Right renal cortex interstitium (tissue), 3 donors: ENCODE measurements around the gene IGFBP3. TPM values are rescaled to one million over a fixed set of nuclear protein-coding genes. Genes with fewer than 3 reads are reported as not detected.
A peak's percentile ranks its signal among the peaks of the same experiment; 100 is the strongest.
"Not testable (repeated sequence)": the region's sequence is repeated elsewhere in the genome, so short reads cannot be mapped to it uniquely, and the experiment has no call there.

Experiments
- DNase-seq, 3 donors: peaks; one replicate each; pipeline ENCODE4 v3.0.0-alpha.2; 2013; ENCODE audit warnings: low read depth in 3 of 3, low spot score in 2 of 3
- polyA plus RNA-seq, 3 donors: library from polyadenylated mRNA; unstranded; fragments of 120-200 nt; gene quantifications; one replicate each; pipeline ENCODE4 v1.2.1, GENCODE V29; 2013; ENCODE audit not compliant: insufficient read length in 3 of 3

The IGFBP3 gene
- polyA plus RNA-seq: 100 to 1,000 TPM in 1 of 3 donors, 10 to 100 TPM in 2; 74.9 to 102 (median 87.9) TPM

DNA sequence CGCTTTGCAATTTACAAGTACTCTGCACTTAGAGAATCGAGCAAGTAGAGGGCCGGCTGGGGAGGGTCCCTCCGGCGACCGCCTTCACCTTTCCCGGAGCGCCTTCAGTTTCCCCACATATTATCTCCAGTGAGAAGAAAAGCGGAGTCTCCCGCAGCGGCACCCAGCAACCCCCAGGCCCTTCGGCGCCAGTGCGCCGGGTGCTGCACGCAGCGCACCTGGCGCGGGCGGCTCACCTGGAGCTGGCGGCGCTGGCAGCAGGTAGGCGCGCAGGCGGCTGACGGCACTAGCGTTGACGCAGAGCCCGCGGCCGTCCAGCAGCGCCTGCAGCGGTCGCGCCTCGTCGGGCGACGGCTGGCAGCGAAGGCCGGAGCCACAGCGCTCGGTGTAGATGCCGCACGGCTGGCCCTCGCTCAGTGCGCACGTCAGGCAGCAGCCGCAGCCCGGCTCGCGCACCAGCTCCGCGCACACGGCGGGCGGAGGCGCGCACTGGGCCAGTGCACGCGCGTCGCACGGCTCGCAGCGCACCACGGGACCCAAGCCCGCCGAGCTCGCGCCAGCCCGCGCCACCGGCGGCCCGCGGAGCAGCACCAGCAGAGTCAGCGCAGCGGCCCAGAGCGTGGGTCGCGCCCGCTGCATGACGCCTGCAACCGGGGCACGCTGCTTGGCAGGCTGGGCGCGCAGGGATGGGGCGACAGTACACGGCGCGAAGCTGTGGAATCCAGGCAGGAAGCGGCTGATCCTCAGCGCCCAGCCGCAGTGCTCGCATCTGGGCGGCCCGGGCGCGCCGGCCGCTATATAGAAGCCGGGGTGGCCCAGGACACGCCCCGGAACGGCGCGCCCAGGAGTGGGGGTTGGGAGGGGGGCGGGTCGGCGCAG, at the start of gene IGFBP3:
TSS of gene IGFBP3 (minus strand) at position 771 of the 879 bp plus-strand sequence. CDS start at position 639, 132 bp downstream.
- peak in 2 of 3 donors; percentile 31 to 50 for DNase-seq

DNA sequence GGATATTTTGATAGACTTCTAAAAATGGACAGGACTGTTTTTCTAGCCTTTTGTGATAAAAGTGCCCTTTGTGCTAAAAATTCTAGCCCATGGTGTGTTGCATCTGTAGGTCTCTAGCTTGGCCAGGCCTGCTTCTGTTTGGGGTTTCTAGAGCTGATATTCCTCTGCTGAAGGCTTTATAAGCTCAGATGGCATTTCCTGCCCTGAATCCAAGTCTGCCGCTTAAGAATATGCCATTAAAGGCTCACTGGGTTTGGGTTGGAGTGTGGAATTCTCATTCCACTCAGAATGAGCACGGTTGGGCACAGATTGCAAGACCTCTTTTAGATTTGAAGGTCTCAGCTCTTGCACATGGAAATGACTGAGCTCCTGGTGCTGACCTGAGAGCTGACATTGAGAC, 49.4 kb upstream of the IGFBP3 start:
- DNase-seq: no peak

GRCh38 chr7:45969940-45970339, 48.9 kb upstream of the IGFBP3 start:
- DNase-seq: no peak

GRCh38 chr7:45968856-45969541, 47.9 kb upstream of the IGFBP3 start:
- no peak for DNase-seq

DNA sequence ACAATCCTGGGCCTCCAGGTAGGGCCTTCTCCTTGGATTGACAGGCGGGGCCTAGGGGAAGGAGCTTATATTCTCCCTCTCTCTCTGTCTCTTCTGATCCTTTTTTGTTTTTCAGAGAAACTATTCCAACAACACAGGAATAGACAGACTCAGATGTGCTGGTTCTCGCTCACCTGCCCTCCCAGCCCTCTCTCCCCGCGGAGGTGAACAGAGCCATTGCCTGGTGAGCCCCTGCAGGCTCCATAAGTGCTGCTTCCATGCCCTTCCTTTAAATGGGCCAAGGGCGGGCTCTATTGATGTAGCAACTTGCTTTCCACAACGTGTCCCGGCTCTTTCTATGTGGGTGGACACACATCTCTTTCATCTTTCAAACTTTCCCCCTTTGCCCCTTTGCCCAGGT, 47.2 kb upstream of the IGFBP3 start:
- DNase-seq: no peak

- DNase-seq: no peak
Measured at GRCh38 chr7:45967591-45968157, 46.6 kb upstream of the IGFBP3 start.

DNA sequence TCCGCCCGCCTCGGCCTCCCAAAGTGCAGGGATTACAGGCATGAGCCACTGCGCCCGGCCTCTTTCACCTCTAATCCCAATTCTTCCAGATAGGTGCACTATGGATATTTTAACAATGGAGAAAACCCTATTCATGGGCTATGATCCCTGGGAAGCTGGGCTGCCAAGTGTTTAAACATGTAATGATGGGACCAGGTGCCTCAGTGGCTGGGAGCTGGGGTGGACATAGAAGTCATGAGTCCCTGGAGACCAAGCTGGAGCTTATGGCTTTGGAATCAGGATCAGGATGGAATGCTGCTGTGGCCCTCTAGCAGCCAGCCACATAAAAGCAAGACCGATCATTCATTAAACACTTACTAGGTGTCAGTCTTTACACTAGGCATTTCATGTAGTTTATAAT, 41.8 kb upstream of the IGFBP3 start:
- DNase-seq: no peak

DNA sequence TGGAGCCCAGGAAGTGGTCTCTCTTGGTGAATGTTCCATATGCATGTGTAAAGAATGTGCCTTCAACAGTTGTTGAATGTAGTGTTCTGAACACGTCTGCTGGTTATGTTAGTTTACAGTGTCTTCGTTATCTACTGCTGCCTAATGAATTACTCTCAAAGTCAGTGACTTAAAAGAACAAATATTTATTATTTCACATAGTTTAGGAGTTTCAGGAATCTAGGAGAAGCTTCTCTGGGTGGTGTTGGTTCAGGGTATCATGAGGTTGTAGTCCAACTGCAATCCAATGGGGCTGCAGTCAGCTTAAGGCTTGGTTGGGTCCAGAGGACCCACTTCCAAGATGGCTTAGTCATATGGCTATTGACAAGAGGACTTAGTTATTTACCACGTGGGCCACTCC, 36.6 kb upstream of the IGFBP3 start:
- no peak for DNase-seq

- DNase-seq: no peak
Measured at GRCh38 chr7:45955286-45955685, 34.2 kb upstream of the IGFBP3 start.

DNA sequence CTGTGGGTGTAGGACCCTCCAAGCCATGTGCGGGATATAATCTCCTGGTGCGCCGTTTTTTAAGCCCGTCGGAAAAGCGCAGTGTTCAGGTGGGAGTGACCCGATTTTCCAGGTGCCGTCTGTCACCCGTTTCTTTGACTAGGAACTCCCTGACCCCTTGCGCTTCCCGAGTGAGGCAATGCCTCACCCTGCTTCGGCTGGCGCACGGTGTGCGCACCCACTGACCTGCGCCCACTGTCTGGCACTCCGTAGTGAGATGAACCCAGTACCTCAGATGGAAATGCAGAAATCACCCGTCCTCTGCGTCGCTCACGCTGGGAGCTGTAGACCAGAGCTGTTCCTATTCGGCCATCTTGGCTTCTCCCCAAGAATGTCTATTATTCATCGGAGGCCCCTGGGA, 32.0 kb upstream of the IGFBP3 start:
- not testable (repeated sequence) for DNase-seq

- DNase-seq: no peak
Measured at GRCh38 chr7:45944058-45944457, 23.0 kb upstream of the IGFBP3 start.

- no peak for DNase-seq
Measured at GRCh38 chr7:45940939-45941338, 19.9 kb upstream of the IGFBP3 start.

DNA sequence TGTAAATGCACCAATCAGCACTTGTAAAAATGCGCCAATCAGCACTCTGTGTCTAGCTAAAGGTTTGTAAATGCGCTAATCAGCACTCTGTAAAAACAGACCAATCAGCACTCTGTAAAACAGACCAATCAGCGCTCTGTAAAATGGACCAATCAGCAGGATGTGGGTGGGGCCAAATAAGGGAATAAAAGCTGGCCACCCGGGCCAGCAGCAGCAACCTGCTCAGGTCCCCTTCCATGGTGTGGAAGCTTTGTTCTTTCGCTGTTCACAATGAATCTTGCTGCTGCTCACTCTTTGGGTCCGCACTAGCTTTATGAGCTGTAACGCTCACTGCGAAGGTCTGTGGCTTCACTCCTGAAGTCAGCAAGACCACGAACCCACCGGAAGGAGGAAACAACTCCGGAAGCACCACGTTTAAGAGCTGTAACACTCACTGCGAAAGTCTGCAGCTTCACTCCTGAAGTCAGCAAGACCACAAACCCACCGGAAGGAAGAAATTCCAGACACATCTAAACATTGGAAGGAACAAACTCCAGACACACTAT, 19.2 kb upstream of the IGFBP3 start:
- not testable (repeated sequence) for DNase-seq

- DNase-seq: no peak
Measured at GRCh38 chr7:45939574-45939973, 18.5 kb upstream of the IGFBP3 start.

GRCh38 chr7:45938626-45939302, 17.7 kb upstream of the IGFBP3 start:
- DNase-seq: no peak

DNA sequence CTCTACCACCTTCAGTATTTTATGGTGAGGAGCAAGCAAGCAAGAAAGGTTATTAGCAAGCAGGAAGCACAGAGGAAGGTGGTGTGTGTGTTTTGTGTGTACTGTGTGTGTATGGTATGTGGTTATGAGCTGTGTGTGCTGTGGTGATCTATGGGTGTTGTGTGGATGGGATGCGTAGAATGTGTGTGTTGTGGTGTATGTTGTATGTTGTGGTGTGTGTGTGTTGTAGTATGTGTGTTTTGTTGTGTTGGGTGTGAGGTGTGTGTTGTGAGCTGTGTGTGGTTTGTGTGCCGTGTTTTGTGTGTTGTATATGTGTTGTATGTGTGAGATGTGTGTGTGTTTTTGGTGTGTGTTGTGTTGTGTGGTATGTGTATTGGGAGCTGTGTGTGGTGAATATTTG, 16.8 kb upstream of the IGFBP3 start:
- no peak for DNase-seq

- DNase-seq: no peak
Measured at GRCh38 chr7:45937301-45937700, 16.2 kb upstream of the IGFBP3 start.

GRCh38 chr7:45930967-45931366, 9.9 kb upstream of the IGFBP3 start:
- DNase-seq: no peak

GRCh38 chr7:45927721-45928120, 6.6 kb upstream of the IGFBP3 start:
- no peak for DNase-seq

DNA sequence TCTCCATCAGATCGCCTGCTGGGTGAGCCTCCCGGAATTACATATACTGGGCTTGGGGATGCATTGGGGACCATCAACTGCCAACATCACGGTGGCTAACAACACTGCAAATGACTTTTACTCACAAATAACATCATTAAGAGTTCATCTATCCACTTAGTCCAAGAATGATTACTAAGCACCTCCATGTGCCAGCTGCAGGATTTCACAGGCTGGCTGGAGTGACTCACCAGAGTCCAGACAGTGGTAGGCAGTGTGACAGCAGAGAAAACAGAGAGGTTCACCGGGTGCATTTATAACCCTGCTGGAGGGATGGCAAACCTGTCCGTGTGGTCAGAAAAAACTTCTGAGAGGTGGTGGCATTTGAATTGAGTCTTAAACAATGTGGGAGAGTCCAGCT, 3.2 kb upstream of the IGFBP3 start:
- no peak for DNase-seq

GRCh38 chr7:45923818-45924217, 2.7 kb upstream of the IGFBP3 start:
- no peak for DNase-seq
